H1 (cell line): Measurements from ENCODE around the gene RNASE13.

Experiments used
- CBX5 ChIP-seq: fragments of 300-800, 300-1000 bp; sonication (generic); IDR thresholded peaks from 2 replicates; pipeline ENCODE4 v1.7.1; 2016; ENCODE audit warnings: antibody characterized with exemption, low read length, low read depth
- CEBPB ChIP-seq: IDR thresholded peaks from 2 replicates; pipeline ENCODE4 v1.6.1; 2012; ENCODE audit warnings: low read depth, low read length
- POLR2AphosphoS5 ChIP-seq: IDR thresholded peaks from 2 replicates; pipeline ENCODE4 v1.6.1; 2011; ENCODE audit warnings: low read depth, low read length
- SRF ChIP-seq: IDR thresholded peaks from 2 replicates; pipeline ENCODE4 v1.6.1; 2011; ENCODE audit warnings: mild to moderate bottlenecking, low read depth, low read length, moderate library complexity
- TCF12 ChIP-seq: IDR thresholded peaks from 2 replicates; pipeline ENCODE4 v1.6.1; 2011; ENCODE audit warnings: low read depth, mild to moderate bottlenecking, low read length

DNA sequence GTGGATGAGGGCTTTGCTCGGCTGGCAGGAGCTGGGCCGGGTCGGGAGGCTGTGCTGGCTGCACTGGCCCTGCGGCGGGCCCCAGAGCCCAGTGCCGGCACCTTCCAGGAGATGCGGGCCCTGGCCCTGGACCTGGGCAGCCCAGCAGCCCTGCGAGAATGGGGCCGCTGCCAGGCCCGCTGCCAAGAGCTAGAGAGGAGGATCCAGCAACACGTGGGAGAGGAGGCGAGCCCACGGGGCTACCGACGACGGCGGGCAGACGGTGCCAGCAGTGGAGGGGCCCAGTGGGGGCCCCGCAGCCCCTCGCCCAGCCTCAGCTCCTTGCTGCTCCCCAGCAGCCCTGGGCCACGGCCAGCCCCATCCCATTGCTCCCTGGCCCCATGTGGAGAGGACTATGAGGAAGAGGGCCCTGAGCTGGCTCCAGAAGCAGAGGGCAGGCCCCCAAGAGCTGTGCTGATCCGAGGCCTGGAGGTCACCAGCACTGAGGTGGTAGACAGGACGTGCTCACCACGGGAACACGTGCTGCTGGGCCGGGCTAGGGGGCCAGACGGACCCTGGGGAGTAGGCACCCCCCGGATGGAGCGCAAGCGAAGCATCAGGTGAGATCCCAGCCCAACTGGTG is 47.0 kb upstream of the RNASE13 start:
- no peak for TF ChIP-seq SRF
- no peak for TF ChIP-seq CEBPB
- TF ChIP-seq CBX5: no peak
- TF ChIP-seq TCF12: no peak
- no peak for TF ChIP-seq POLR2AphosphoS5
